HepG2 (cell line): ENCODE results near the gene TOR1A. TPM values are rescaled to one million over a fixed set of nuclear protein-coding genes. Genes with fewer than 3 reads are reported as not detected.

ENCODE experiments used
- FOXK1 ChIP-seq: sonication (generic); formaldehyde crosslinking; IDR thresholded peaks from 2 replicates; pipeline ENCODE4 v1.4.0; 2020; ENCODE audit warnings: low read depth, missing genetic modification reagents, borderline replicate concordance
- MEIS1 ChIP-seq: sonication (generic); formaldehyde crosslinking; IDR thresholded peaks from 2 replicates; pipeline ENCODE4 v1.9.0; 2021; ENCODE audit warnings: mild to moderate bottlenecking, missing genetic modification reagents, moderate library complexity, borderline replicate concordance
- NFE2L1 ChIP-seq: sonication (generic); formaldehyde crosslinking; IDR thresholded peaks from 2 replicates; pipeline ENCODE4 v1.4.0; 2020; ENCODE audit warnings: missing genetic modification reagents, mild to moderate bottlenecking, borderline replicate concordance
- NFE2L2 ChIP-seq: fragments of 150-350 bp; IDR thresholded peaks from 2 replicates; pipeline ENCODE4 v1.6.1; 2014; ENCODE audit warnings: low read length
- SP4 ChIP-seq: sonication (generic); formaldehyde crosslinking; IDR thresholded peaks from 2 replicates; pipeline ENCODE4 v1.8.1; 2023; ENCODE audit warnings: mild to moderate bottlenecking, missing genetic modification reagents
- ZFY ChIP-seq: sonication (generic); formaldehyde crosslinking; IDR thresholded peaks from 2 replicates; pipeline ENCODE4 v1.4.0; 2020; ENCODE audit warnings: missing genetic modification reagents
- ZNF564 ChIP-seq: sonication (generic); formaldehyde crosslinking; IDR thresholded peaks from 2 replicates; pipeline ENCODE4 v1.8.1; 2023; ENCODE audit warnings: mild to moderate bottlenecking, missing genetic modification reagents
- polyA plus RNA-seq, 8 experiments: library from polyadenylated mRNA; depleted of rRNA in 3 of 8; stranded (reverse) in 7 of 8; unstranded in 1 of 8; fragments of >200 nt; fragmentation: Illumina TruSeq in 4 of 8; extraction: Trizol in 4 of 8; gene quantifications; 2 replicates each; pipeline versions ENCODE4 v1.2.1 to v1.2.3, GENCODE V29; 2011 to 2016; ENCODE audit warnings: low read depth in 4 of 8, missing spikeins in 1 of 8, mixed read lengths in 1 of 8; ENCODE audit not compliant: insufficient read depth in 1 of 8
- total RNA-seq, 5 experiments: library from RNA; depleted of rRNA; stranded (reverse); fragments of >200 nt; fragmentation: Illumina TruSeq; extraction: Trizol; gene quantifications; 2 replicates each; pipeline ENCODE4 v1.2.3, GENCODE V29; 2016; ENCODE audit warnings: low read depth in 1 of 5
- TF ChIP-seq, protein P1 (sequence below): sonication (generic); formaldehyde crosslinking; conservative IDR thresholded peaks from 2 replicates; pipeline ENCODE4 v1.4.0; 2020; ENCODE audit warnings: mild to moderate bottlenecking, missing genetic modification reagents, moderate library complexity
- TF ChIP-seq, protein P2 (sequence below): sonication (generic); formaldehyde crosslinking; IDR thresholded peaks from 2 replicates; pipeline ENCODE4 v1.5.1; 2020; ENCODE audit warnings: mild to moderate bottlenecking, missing genetic modification reagents, borderline replicate concordance
- TF ChIP-seq, protein P3 (sequence below): sonication (generic); formaldehyde crosslinking; IDR thresholded peaks from 2 replicates; pipeline ENCODE4 v1.8.0; 2022; ENCODE audit warnings: missing genetic modification reagents, mild to moderate bottlenecking, inconsistent platforms, borderline replicate concordance
- TF ChIP-seq, protein P4 (sequence below): sonication (generic); formaldehyde crosslinking; IDR thresholded peaks from 2 replicates; pipeline ENCODE4 v1.4.0; 2020; ENCODE audit warnings: missing genetic modification reagents, borderline replicate concordance
- TF ChIP-seq, protein P5 (sequence below): sonication (generic); formaldehyde crosslinking; IDR thresholded peaks from 2 replicates; pipeline ENCODE4 v1.4.0; 2020; ENCODE audit warnings: missing genetic modification reagents, borderline replicate concordance
- TF ChIP-seq, protein P6 (sequence below): sonication (generic); formaldehyde crosslinking; IDR thresholded peaks from 2 replicates; pipeline ENCODE4 v1.4.0; 2020; ENCODE audit warnings: missing genetic modification reagents

TOR1A gene
- total and polyA plus RNA-seq, 2 of the 13 experiments (the other 11 are each of a cell fraction or from before 2014, with no cell fraction given), result 31.6 to 41.4 TPM

DNA sequence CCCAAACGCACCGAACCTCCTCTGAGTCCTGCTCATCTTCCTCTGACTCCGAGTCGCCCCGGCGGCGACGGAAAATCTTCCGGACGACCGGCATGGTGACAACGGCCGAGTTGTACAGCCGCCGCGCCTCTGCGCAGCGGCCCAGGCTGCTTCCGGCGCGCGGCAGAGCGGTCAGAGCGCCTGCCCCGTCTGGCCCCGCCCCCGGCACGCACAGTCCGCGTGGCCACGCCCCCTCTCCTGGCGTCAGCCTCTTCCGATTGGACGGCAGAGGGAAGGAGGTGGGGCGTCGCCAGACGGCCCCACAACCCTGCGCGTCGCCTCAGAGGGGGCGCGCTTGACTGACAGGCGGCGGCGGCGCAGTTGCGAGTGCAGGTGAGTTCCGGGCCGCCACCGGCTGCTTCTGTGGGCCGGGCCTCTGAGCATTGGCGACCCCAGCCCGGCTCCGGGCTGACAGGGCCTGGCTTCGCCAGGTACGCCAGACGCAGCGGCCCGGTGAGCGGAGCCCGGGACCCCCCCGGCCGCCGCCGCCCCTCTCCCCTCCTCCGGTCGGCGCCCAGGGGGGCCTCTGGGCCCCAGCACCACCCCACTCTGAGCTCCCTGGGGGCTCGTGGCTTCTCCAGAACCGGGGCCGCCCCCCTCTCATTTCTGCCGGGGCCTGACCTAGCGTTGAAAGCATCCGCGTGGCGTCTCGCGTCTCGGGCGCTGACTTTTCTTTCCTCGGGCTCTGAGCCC, 11.4 kb upstream of the TOR1A start, which contains the start of the genes C9orf78 and USP20 (continued):
- TF ChIP-seq, protein P1, sequence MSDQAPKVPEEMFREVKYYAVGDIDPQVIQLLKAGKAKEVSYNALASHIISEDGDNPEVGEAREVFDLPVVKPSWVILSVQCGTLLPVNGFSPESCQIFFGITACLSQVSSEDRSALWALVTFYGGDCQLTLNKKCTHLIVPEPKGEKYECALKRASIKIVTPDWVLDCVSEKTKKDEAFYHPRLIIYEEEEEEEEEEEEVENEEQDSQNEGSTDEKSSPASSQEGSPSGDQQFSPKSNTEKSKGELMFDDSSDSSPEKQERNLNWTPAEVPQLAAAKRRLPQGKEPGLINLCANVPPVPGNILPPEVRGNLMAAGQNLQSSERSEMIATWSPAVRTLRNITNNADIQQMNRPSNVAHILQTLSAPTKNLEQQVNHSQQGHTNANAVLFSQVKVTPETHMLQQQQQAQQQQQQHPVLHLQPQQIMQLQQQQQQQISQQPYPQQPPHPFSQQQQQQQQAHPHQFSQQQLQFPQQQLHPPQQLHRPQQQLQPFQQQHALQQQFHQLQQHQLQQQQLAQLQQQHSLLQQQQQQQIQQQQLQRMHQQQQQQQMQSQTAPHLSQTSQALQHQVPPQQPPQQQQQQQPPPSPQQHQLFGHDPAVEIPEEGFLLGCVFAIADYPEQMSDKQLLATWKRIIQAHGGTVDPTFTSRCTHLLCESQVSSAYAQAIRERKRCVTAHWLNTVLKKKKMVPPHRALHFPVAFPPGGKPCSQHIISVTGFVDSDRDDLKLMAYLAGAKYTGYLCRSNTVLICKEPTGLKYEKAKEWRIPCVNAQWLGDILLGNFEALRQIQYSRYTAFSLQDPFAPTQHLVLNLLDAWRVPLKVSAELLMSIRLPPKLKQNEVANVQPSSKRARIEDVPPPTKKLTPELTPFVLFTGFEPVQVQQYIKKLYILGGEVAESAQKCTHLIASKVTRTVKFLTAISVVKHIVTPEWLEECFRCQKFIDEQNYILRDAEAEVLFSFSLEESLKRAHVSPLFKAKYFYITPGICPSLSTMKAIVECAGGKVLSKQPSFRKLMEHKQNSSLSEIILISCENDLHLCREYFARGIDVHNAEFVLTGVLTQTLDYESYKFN (CRISPR knock-in tag), result peak; percentile 25; the same call in 1 of the 2 replicates
- TF ChIP-seq NFE2L1 (CRISPR knock-in tag) (no peak), ZFY (CRISPR knock-in tag) (peak; percentile 88), MEIS1 (peak; percentile 95; the same call in 1 of the 2 replicates), NFE2L2 (no peak), FOXK1 (CRISPR knock-in tag) (peak; percentile 23; the same call in 1 of the 2 replicates), ZNF564 (CRISPR knock-in tag) (no peak), SP4 (CRISPR knock-in tag) (peak; percentile 100)
- TF ChIP-seq, protein P2, sequence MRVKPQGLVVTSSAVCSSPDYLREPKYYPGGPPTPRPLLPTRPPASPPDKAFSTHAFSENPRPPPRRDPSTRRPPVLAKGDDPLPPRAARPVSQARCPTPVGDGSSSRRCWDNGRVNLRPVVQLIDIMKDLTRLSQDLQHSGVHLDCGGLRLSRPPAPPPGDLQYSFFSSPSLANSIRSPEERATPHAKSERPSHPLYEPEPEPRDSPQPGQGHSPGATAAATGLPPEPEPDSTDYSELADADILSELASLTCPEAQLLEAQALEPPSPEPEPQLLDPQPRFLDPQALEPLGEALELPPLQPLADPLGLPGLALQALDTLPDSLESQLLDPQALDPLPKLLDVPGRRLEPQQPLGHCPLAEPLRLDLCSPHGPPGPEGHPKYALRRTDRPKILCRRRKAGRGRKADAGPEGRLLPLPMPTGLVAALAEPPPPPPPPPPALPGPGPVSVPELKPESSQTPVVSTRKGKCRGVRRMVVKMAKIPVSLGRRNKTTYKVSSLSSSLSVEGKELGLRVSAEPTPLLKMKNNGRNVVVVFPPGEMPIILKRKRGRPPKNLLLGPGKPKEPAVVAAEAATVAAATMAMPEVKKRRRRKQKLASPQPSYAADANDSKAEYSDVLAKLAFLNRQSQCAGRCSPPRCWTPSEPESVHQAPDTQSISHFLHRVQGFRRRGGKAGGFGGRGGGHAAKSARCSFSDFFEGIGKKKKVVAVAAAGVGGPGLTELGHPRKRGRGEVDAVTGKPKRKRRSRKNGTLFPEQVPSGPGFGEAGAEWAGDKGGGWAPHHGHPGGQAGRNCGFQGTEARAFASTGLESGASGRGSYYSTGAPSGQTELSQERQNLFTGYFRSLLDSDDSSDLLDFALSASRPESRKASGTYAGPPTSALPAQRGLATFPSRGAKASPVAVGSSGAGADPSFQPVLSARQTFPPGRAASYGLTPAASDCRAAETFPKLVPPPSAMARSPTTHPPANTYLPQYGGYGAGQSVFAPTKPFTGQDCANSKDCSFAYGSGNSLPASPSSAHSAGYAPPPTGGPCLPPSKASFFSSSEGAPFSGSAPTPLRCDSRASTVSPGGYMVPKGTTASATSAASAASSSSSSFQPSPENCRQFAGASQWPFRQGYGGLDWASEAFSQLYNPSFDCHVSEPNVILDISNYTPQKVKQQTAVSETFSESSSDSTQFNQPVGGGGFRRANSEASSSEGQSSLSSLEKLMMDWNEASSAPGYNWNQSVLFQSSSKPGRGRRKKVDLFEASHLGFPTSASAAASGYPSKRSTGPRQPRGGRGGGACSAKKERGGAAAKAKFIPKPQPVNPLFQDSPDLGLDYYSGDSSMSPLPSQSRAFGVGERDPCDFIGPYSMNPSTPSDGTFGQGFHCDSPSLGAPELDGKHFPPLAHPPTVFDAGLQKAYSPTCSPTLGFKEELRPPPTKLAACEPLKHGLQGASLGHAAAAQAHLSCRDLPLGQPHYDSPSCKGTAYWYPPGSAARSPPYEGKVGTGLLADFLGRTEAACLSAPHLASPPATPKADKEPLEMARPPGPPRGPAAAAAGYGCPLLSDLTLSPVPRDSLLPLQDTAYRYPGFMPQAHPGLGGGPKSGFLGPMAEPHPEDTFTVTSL (CRISPR knock-in tag), result no peak
- TF ChIP-seq, protein P3, sequence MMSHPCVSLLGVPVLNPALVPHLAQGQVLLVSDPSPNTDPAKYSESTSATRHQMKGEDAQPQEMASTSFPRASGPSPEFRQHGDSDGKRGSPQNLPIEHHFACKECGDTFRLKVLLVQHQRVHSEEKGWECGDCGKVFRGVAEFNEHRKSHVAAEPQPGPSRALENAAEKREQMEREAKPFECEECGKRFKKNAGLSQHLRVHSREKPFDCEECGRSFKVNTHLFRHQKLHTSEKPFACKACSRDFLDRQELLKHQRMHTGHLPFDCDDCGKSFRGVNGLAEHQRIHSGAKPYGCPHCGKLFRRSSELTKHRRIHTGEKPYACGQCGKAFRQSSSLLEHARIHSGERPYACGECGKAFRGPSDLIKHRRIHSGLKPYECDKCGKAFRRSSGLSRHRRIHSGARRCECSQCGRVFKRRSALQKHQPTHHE (CRISPR knock-in tag), result no peak
- TF ChIP-seq, protein P4, sequence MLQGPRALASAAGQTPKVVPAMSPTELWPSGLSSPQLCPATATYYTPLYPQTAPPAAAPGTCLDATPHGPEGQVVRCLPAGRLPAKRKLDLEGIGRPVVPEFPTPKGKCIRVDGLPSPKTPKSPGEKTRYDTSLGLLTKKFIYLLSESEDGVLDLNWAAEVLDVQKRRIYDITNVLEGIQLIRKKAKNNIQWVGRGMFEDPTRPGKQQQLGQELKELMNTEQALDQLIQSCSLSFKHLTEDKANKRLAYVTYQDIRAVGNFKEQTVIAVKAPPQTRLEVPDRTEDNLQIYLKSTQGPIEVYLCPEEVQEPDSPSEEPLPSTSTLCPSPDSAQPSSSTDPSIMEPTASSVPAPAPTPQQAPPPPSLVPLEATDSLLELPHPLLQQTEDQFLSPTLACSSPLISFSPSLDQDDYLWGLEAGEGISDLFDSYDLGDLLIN (CRISPR knock-in tag), result no peak
- TF ChIP-seq, protein P5, sequence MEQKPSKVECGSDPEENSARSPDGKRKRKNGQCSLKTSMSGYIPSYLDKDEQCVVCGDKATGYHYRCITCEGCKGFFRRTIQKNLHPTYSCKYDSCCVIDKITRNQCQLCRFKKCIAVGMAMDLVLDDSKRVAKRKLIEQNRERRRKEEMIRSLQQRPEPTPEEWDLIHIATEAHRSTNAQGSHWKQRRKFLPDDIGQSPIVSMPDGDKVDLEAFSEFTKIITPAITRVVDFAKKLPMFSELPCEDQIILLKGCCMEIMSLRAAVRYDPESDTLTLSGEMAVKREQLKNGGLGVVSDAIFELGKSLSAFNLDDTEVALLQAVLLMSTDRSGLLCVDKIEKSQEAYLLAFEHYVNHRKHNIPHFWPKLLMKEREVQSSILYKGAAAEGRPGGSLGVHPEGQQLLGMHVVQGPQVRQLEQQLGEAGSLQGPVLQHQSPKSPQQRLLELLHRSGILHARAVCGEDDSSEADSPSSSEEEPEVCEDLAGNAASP (CRISPR knock-in tag), result peak; percentile 20; the same call in 1 of the 2 replicates
- TF ChIP-seq, protein P6, sequence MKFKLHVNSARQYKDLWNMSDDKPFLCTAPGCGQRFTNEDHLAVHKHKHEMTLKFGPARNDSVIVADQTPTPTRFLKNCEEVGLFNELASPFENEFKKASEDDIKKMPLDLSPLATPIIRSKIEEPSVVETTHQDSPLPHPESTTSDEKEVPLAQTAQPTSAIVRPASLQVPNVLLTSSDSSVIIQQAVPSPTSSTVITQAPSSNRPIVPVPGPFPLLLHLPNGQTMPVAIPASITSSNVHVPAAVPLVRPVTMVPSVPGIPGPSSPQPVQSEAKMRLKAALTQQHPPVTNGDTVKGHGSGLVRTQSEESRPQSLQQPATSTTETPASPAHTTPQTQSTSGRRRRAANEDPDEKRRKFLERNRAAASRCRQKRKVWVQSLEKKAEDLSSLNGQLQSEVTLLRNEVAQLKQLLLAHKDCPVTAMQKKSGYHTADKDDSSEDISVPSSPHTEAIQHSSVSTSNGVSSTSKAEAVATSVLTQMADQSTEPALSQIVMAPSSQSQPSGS (CRISPR knock-in tag), result no peak
